Transverse colon (tissue), 4 donors: Measurements from ENCODE around the gene TIMM29. TPM values are rescaled to one million over a fixed set of nuclear protein-coding genes. Genes with fewer than 3 reads are reported as not detected.

Experiments
- DNase-seq: peaks from one replicate; pipeline ENCODE4 v3.0.0-alpha.2; 2019
- H3K27ac ChIP-seq, 4 donors: fragments of 200-600 bp; sonication (generic); 2 replicates each; pipeline ENCODE4 v1.5.1; 2016 to 2018; ENCODE audit warnings: inconsistent platforms in 4 of 4
- H3K27me3 ChIP-seq: fragments of 200-600 bp; sonication (generic); 2 replicates; pipeline ENCODE4 v1.5.1; 2017; ENCODE audit warnings: inconsistent platforms
- H3K36me3 ChIP-seq, 4 donors: fragments of 200-600 bp; sonication (generic); 2 replicates each; pipeline ENCODE4 v1.5.1; 2017 to 2019; ENCODE audit warnings: inconsistent platforms in 4 of 4
- H3K4me1 ChIP-seq, 4 donors: fragments of 200-600 bp; sonication (generic); 2 replicates each; pipeline ENCODE4 v1.5.1; 2017 to 2020; ENCODE audit warnings: inconsistent platforms in 4 of 4
- H3K4me3 ChIP-seq, 4 donors: fragments of 200-600 bp; sonication (generic); 1 replicate in 1 of 4; 2 replicates in 3 of 4; pipeline versions ENCODE4 v1.5.1 to v1.6.1; 2017 to 2019; ENCODE audit warnings: inconsistent platforms in 4 of 4
- H3K9me3 ChIP-seq, 2 donors: fragments of 200-600 bp; sonication (generic); 2 replicates each; pipeline ENCODE4 v1.5.1; 2017 to 2019; ENCODE audit warnings: inconsistent platforms in 2 of 2
- CTCF ChIP-seq, 5 experiments: fragments of 200-600 bp in 3 of 5; fragments of 450-650 bp in 2 of 5; sonication (generic) in 3 of 5; IDR thresholded peaks; 1 replicate in 2 of 5; 2 replicates in 3 of 5; pipeline ENCODE4 v1.5.1; 2016 to 2017; ENCODE audit warnings: antibody characterized with exemption in 5 of 5, inconsistent platforms in 3 of 5, mild to moderate bottlenecking in 2 of 5, moderate library complexity in 1 of 5
- EP300 ChIP-seq: sonication (generic); formaldehyde crosslinking; IDR thresholded peaks from one replicate; pipeline ENCODE4 v1.6.1; 2017; ENCODE audit warnings: antibody characterized with exemption, low read depth
- POLR2A ChIP-seq: fragments of 450-650 bp; IDR thresholded peaks from one replicate; pipeline ENCODE4 v1.6.1; 2016; ENCODE audit warnings: antibody characterized with exemption, mild to moderate bottlenecking, moderate library complexity
- POLR2AphosphoS5 ChIP-seq, 3 donors: sonication (generic); formaldehyde crosslinking; IDR thresholded peaks; one replicate each; pipeline ENCODE4 v1.6.1; 2016; ENCODE audit warnings: antibody characterized with exemption in 3 of 3
- WGBS, 2 donors: methylation state at CpG; one replicate each; pipeline ENCODE4 v1.1.5; 2018; ENCODE audit warnings: low coverage in 1 of 2; 5-methylcytosine and 5-hydroxymethylcytosine counted together
- in situ Hi-C, 4 donors: fragments of 200-750 bp; cut with MboI; loops; one replicate each; pipeline versions ENCODE4 v1.15.0 to v1.15.1; 2017; ENCODE audit warnings: low sequenced_read_pairs in 3 of 4, low pct_ligation_motif_present in 1 of 4, low pct_unique_long_range_greater_than_20kb in 1 of 4
- intact Hi-C: fragments of 100-400 bp; cut with DNase I; formaldehyde crosslinking; loops from one replicate; pipeline ENCODE4 v1.15.1; 2023; ENCODE audit warnings: low total_unique reads
- total RNA-seq, 4 donors: library from RNA; depleted of rRNA; stranded (reverse); fragments of >200 nt; gene quantifications; one replicate each; pipeline ENCODE4 v1.1.0, GENCODE V29; 2016

The TIMM29 gene
- total RNA-seq, 4 donors from 2014 or later = 40.0 to 45.3 (median 43.2) TPM

DNA sequence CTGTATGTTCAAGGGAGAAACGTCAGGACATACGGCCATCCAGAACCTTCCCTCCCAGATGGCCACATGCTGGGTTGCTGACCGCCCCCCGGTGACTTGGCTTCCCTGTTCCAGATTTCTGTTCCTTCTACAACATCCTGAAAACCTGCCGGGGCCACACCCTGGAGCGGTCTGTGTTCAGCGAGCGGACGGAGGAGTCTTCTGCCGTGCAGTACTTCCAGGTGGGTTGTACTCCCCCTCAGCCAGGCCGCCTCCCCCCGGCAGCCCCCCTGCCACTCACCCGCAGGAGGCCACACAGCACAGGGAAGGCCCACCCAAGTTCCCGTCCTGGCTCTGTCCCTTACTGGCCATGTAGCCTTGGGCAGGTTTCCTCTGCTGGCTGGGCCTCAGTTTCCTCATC is 20.7 kb upstream of the TIMM29 start:
- DNase-seq = no peak
- in situ Hi-C loops = no loop called here
- no peak overlapping the region for H3K27ac ChIP-seq
- peaks cover 0 to 40% (median 20%) of the 10 kb centered on the region in 4 donors for H3K36me3 ChIP-seq
- H3K27me3 ChIP-seq = no peaks in the 10 kb centered on the region
- H3K4me3 ChIP-seq = no peak overlapping the region
- no peaks in the 10 kb centered on the region for H3K9me3 ChIP-seq
- H3K4me1 ChIP-seq = no peaks in the 10 kb centered on the region
- intact Hi-C loops = loop anchor here (10.0 kb wide), 1 partner anchor 1123 kb away; no protein-coding TSS in a partner anchor
- TF ChIP-seq POLR2A = no peak
- TF ChIP-seq POLR2AphosphoS5 (IDR thresholded peaks at IDR 0.05) = no peak
- no peak for TF ChIP-seq CTCF (IDR thresholded peaks at IDR 0.05)
- TF ChIP-seq EP300 = no peak
- 91% methylated on average over 14 of the region's 14 CpGs; no CpG with 5 or more reads in 1 of the 2 donors for WGBS, 2 donors

DNA sequence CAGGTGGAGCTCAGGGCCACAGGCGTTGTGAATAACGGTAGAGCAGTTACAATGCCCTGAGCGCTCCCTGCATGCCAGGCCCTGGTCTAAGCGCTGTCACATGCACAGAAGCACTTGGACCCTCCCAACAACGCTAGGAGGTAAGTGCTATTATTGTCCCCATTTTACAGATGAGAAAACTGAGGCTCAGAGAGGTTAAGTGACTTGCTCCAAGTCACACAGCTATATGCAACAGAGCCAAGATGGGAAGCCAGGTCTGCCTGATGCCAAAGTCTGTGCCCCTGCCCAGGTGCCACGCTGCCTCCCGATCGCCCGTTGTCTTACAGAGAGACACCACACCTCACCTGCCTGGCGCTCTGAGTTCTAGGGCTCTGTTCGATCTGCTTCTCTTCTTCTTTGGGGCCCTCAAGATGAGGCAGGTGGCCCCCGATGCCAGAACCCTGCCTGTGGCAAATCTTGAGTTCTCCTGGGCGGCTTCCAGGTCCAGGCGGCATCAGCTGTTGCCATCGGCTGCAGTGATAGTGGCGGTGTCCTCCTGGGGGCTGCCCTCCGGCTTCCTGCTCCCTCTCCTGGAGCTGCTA is 20.1 kb upstream of the TIMM29 start:
- no peak for TF ChIP-seq POLR2A
- TF ChIP-seq POLR2AphosphoS5 (IDR thresholded peaks at IDR 0.05) = no peak
- TF ChIP-seq EP300 = no peak
- no peak for TF ChIP-seq CTCF (IDR thresholded peaks at IDR 0.05)
- Histone ChIP-seq H3K4me3 (no peak overlapping the region), H3K27ac (no peak overlapping the region), H3K36me3 (peaks cover 0 to 41% (median 20%) of the 10 kb centered on the region in 4 donors), H3K27me3 (no peaks in the 10 kb centered on the region), H3K4me1 (no peaks in the 10 kb centered on the region), H3K9me3 (no peaks in the 10 kb centered on the region)
- DNase-seq = no peak
- WGBS, 2 donors = 95% methylated on average over 15 of the region's 17 CpGs; no CpG with 5 or more reads in 1 of the 2 donors
- in situ Hi-C loops (no loop called here), intact Hi-C loops (loop anchor here (10.0 kb wide), 1 partner anchor 1124 kb away; no protein-coding TSS in a partner anchor)

DNA sequence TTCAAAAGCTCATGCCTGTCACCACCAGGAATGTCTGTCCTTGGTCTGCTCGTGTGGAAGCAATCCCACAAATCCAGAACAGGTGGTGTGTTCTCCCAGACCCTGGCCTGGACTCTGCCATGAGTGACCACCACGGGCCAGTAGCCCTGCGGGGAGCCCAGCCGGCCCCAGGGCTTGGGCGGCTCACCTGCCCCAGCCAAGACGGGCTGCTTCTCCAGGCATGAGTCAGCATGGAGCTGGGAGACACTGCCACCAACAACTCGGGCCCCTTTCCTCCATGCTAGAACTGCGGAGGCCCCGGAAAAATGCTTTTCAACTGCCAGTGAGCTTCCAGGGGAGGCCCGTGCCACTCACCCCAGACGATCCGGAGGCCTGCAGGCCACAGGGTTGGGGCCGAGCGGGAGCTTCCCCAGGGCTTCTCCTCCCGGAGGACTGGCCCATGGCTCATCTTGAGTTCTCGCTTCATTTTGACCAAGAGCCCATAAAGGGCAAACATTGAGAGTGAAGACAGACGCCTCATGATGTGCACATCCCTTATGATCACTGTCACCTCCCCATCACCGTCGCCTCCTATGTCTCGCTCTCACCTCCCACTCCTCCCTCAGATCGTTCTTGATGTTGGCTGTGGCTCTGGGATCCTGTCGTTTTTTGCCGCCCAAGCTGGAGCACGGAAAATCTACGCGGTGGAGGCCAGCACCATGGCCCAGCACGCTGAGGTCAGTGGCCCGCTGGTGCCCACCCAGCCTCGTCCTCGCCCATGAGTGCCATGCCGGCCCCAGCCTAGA is 16.8 kb upstream of the TIMM29 start:
- H3K4me1 ChIP-seq = no peaks in the 10 kb centered on the region
- no peaks in the 10 kb centered on the region for H3K27me3 ChIP-seq
- 92 to 100% methylated on average over 1 to 31 of the region's 31 CpGs for WGBS, 2 donors
- peaks cover 0 to 49% (median 20%) of the 10 kb centered on the region in 4 donors for H3K36me3 ChIP-seq
- H3K9me3 ChIP-seq = no peaks in the 10 kb centered on the region
- no peak for DNase-seq
- intact Hi-C loops = no loop called here
- H3K4me3 ChIP-seq = no peak overlapping the region
- H3K27ac ChIP-seq = no peak overlapping the region
- TF ChIP-seq POLR2A = no peak
- no peak for TF ChIP-seq POLR2AphosphoS5 (IDR thresholded peaks at IDR 0.05)
- TF ChIP-seq CTCF (IDR thresholded peaks at IDR 0.05) = no peak
- TF ChIP-seq EP300 = no peak
- in situ Hi-C loops = no loop called here

DNA sequence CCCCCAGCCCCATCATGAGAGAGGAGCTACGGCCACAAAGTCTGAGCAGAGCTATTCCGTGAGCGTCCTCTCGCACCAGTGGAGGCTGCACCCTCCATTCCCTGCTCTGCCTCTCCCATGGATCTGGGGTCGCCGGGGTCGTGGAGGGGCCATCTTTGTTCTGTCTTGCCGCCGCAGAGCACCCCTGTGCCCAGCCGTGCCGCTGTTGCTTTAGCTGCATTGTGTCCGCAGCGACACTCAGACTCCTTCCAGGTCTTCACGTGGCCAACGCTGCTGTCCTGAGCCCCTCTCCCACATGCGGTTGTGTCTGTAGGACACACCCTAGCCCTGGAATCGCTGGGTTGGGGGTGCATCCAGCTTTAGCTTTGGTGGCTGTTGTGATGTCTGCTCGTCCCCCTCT is 16.0 kb upstream of the TIMM29 start:
- no peak for DNase-seq
- in situ Hi-C loops = no loop called here
- Histone ChIP-seq H3K4me1 (no peaks in the 10 kb centered on the region), H3K4me3 (no peak overlapping the region), H3K36me3 (peaks cover 0 to 46% (median 20%) of the 10 kb centered on the region in 4 donors), H3K27ac (no peak overlapping the region), H3K27me3 (no peaks in the 10 kb centered on the region), H3K9me3 (no peaks in the 10 kb centered on the region)
- intact Hi-C loops = no loop called here
- WGBS, 2 donors = 95 to 98% methylated on average over 4 to 17 of the region's 18 CpGs
- TF ChIP-seq POLR2AphosphoS5 (IDR thresholded peaks at IDR 0.05) (no peak), EP300 (no peak), POLR2A (no peak), CTCF (IDR thresholded peaks at IDR 0.05) (no peak)
